Fibroblast of lung (primary cell): ENCODE data around the gene BRD1. TPM values are rescaled to one million over a fixed set of nuclear protein-coding genes. Genes with fewer than 3 reads are reported as not detected.
A peak's percentile ranks its signal among the peaks of the same experiment; 100 is the strongest.

Source experiments
- DNase-seq, 2 donors: peaks; one replicate each; pipeline versions ENCODE4 v3.0.0 to v3.0.0-alpha.2; 2010; ENCODE audit warnings: low read depth in 2 of 2
- H2AFZ ChIP-seq: 2 replicates; pipeline ENCODE4 v1.5.1; 2012; ENCODE audit warnings: low read length, control low read depth, inconsistent platforms
- H3K27ac ChIP-seq: 2 replicates; pipeline ENCODE4 v1.5.1; 2011; ENCODE audit warnings: low read length, control low read depth; ENCODE audit not compliant: insufficient read depth
- H3K27me3 ChIP-seq: 2 replicates; pipeline ENCODE4 v1.5.1; 2011; ENCODE audit warnings: mild to moderate bottlenecking, low read length; ENCODE audit not compliant: control insufficient read depth, insufficient read depth
- H3K36me3 ChIP-seq: 2 replicates; pipeline ENCODE4 v1.5.1; 2011; ENCODE audit warnings: low read length; ENCODE audit not compliant: control insufficient read depth, insufficient read depth
- H3K4me1 ChIP-seq: 2 replicates; pipeline ENCODE4 v1.5.1; 2011; ENCODE audit warnings: low read length; ENCODE audit not compliant: control insufficient read depth, insufficient read depth; ENCODE audit errors: extremely low read depth
- H3K4me2 ChIP-seq: 2 replicates; pipeline ENCODE4 v1.5.1; 2011; ENCODE audit warnings: low read length, control low read depth; ENCODE audit not compliant: insufficient read depth; ENCODE audit errors: extremely low read depth
- H3K4me3 ChIP-seq, 4 experiments: fragments of 200-600 bp in 1 of 4; sonication (generic) in 1 of 4; replicated peaks in 1 of 4; 2 replicates each; pipeline ENCODE4 v1.5.1; 2011 to 2016; ENCODE audit warnings: low read length in 4 of 4, low read depth in 3 of 4, mild to moderate bottlenecking in 3 of 4, control low read depth in 2 of 4, inconsistent platforms in 1 of 4, mixed read lengths in 1 of 4; ENCODE audit not compliant: insufficient read depth in 1 of 4; ENCODE audit errors: control extremely low read depth in 1 of 4
- H3K79me2 ChIP-seq: 2 replicates; pipeline ENCODE4 v1.5.1; 2012; ENCODE audit warnings: mild to moderate bottlenecking, low read length, inconsistent platforms; ENCODE audit not compliant: control insufficient read depth, insufficient read depth
- H3K9ac ChIP-seq: 2 replicates; pipeline ENCODE4 v1.5.1; 2011; ENCODE audit warnings: mild to moderate bottlenecking, low read length, control low read depth; ENCODE audit not compliant: insufficient read depth
- H3K9me3 ChIP-seq: 2 replicates; pipeline ENCODE4 v1.5.1; 2012; ENCODE audit warnings: low read depth, low read length; ENCODE audit not compliant: control insufficient read depth, insufficient read depth
- H4K20me1 ChIP-seq: 2 replicates; pipeline ENCODE4 v1.5.1; 2011; ENCODE audit warnings: low read length; ENCODE audit not compliant: control insufficient read depth, insufficient read depth; ENCODE audit errors: extremely low read depth
- CTCF ChIP-seq, 2 donors: IDR thresholded peaks in 1 of 2; conservative IDR thresholded peaks in 1 of 2; 1 replicate in 1 of 2; 2 replicates in 1 of 2; pipeline ENCODE4 v1.5.1; 2011 to 2012; ENCODE audit warnings: low read length in 2 of 2, control low read depth in 1 of 2, inconsistent platforms in 1 of 2, low read depth in 1 of 2, mild to moderate bottlenecking in 1 of 2
- EZH2 ChIP-seq: IDR thresholded peaks from 2 replicates; pipeline ENCODE4 v1.5.1; 2012; ENCODE audit warnings: low read length, control low read depth, mild to moderate bottlenecking; ENCODE audit errors: missing control alignments
- polyA plus RNA-seq, 2 donors: library from polyadenylated mRNA; depleted of rRNA in 1 of 2; stranded (reverse) in 1 of 2; unstranded in 1 of 2; fragments of >200 nt; gene quantifications; 2 replicates each; pipeline ENCODE4 v1.2.1, GENCODE V29; 2011 to 2012; ENCODE audit warnings: missing spikeins in 1 of 2
- total RNA-seq: library from RNA; depleted of rRNA; stranded (reverse); fragments of >200 nt; gene quantifications from 2 replicates; pipeline ENCODE4 v1.2.1, GENCODE V29; 2014

Gene BRD1
- total and polyA plus RNA-seq, 2 donors (not counting 1 experiment from before 2014, with no cell fraction given): 4.3 to 26.6 TPM

- Histone ChIP-seq H4K20me1 (peaks cover 3% of the 10 kb centered on the region), H3K4me1 (peaks cover 14% of the 10 kb centered on the region), H3K4me2 (no peak overlapping the region), H3K9me3 (no peaks in the 10 kb centered on the region), H3K27ac (no peak overlapping the region), H3K79me2 (peaks cover 62% of the 10 kb centered on the region), H3K36me3 (peaks cover 33% of the 10 kb centered on the region), H3K27me3 (no peaks in the 10 kb centered on the region), H3K9ac (no peak overlapping the region), H3K4me3 (no peak overlapping the region), H2AFZ (no peak overlapping the region)
- DNase-seq: peak in 1 of 2 donors; percentile 21
- TF ChIP-seq CTCF (conservative IDR thresholded peaks at IDR 0.05 in 1 of 2, IDR thresholded peaks at IDR 0.05 in 1 of 2; ENCODE audit: low read depth in 1 of 2, low read length in 2 of 2) (no peak), EZH2 (no peak)
Observed at GRCh38 chr22:49793296-49793695, 34.4 kb downstream of the BRD1 start.

- no peaks in the 10 kb centered on the region for H3K27me3 ChIP-seq
- H2AFZ ChIP-seq: no peak overlapping the region
- H3K4me3 ChIP-seq: no peak overlapping the region
- no peaks in the 10 kb centered on the region for H3K9me3 ChIP-seq
- peaks cover 63% of the 10 kb centered on the region for H3K79me2 ChIP-seq
- no peak for TF ChIP-seq EZH2
- TF ChIP-seq CTCF (conservative IDR thresholded peaks at IDR 0.05 in 1 of 2, IDR thresholded peaks at IDR 0.05 in 1 of 2; ENCODE audit: low read depth in 1 of 2, low read length in 2 of 2): no peak
- DNase-seq: no peak
- H3K9ac ChIP-seq: no peak overlapping the region
- H3K4me1 ChIP-seq: peaks cover 14% of the 10 kb centered on the region
- H3K27ac ChIP-seq: no peak overlapping the region
- no peak overlapping the region for H3K4me2 ChIP-seq
- H3K36me3 ChIP-seq: peaks cover 30% of the 10 kb centered on the region
- peaks cover 3% of the 10 kb centered on the region for H4K20me1 ChIP-seq
Observed at GRCh38 chr22:49792107-49792506, 35.6 kb downstream of the BRD1 start.

DNA sequence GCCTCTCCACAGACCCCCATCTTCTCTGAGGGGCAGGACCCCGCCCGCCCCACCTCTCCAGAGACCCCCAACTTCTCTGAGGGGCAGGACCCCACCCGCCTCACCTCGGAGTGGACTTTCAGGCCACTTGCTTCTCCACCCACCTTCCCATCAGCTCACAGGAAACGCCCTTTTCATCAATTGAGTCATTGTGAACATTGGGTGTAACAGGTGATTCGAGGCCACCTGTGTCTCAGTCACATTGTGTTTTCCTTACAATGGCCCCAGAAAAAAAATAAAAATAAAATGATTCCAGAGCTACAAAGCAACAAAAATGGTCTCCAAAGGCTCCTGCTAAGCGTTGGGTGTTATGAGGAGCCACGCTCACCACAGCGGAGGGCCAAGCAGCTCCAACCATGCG, 36.0 kb downstream of the BRD1 start:
- Histone ChIP-seq H3K9ac (no peak overlapping the region), H2AFZ (no peak overlapping the region), H3K4me2 (no peak overlapping the region), H3K4me1 (peaks cover 14% of the 10 kb centered on the region), H3K27ac (no peak overlapping the region), H4K20me1 (peaks cover 3% of the 10 kb centered on the region), H3K4me3 (no peak overlapping the region), H3K36me3 (peaks cover 25% of the 10 kb centered on the region), H3K9me3 (no peaks in the 10 kb centered on the region), H3K27me3 (no peaks in the 10 kb centered on the region), H3K79me2 (peaks cover 58% of the 10 kb centered on the region)
- DNase-seq: no peak
- TF ChIP-seq CTCF (conservative IDR thresholded peaks at IDR 0.05 in 1 of 2, IDR thresholded peaks at IDR 0.05 in 1 of 2; ENCODE audit: low read depth in 1 of 2, low read length in 2 of 2) (no peak), EZH2 (no peak)
